HG03432 (cell line): ENCODE data around the gene ZNF555.

Experiments used
- ATAC-seq: cut with Tn5 transposase; IDR thresholded peaks from one replicate; pipeline ENCODE4 v1.9.1; 2021; ENCODE audit warnings: mild to moderate bottlenecking, moderate library complexity; ENCODE audit not compliant: unreplicated experiment

ZNF555 gene

GRCh38 chr19:2822846-2823245 lies 18.4 kb upstream of the ZNF555 start:
- ATAC-seq: no peak

GRCh38 chr19:2823646-2824045 lies 17.6 kb upstream of the ZNF555 start:
- no peak for ATAC-seq

- ATAC-seq: no peak
These were observed 17.1 kb upstream of the ZNF555 start for GRCh38 chr19:2824129-2824528.

- ATAC-seq: no peak
These were observed 14.3 kb upstream of the ZNF555 start for GRCh38 chr19:2827022-2827421.

GRCh38 chr19:2827840-2828489 lies 13.3 kb upstream of the ZNF555 start:
- no peak for ATAC-seq

GRCh38 chr19:2834294-2834871 lies 6.9 kb upstream of the ZNF555 start:
- ATAC-seq: no peak

- ATAC-seq: no peak
These were observed 3.8 kb upstream of the ZNF555 start for GRCh38 chr19:2837430-2837829.

- no peak for ATAC-seq
These were observed 740 bp downstream of the ZNF555 start for GRCh38 chr19:2841855-2842574.

- no peak for ATAC-seq
These were observed 3.8 kb downstream of the ZNF555 start for GRCh38 chr19:2845107-2845506.

GRCh38 chr19:2846180-2846894 lies 5.1 kb downstream of the ZNF555 start:
- ATAC-seq: no peak

- ATAC-seq: no peak
These were observed 6.2 kb downstream of the ZNF555 start for GRCh38 chr19:2847507-2847906.

- ATAC-seq: no peak
These were observed 7.3 kb downstream of the ZNF555 start for GRCh38 chr19:2848616-2849015.

GRCh38 chr19:2850256-2850925 lies 9.1 kb downstream of the ZNF555 start:
- ATAC-seq: no peak

GRCh38 chr19:2852598-2852997 lies 11.3 kb downstream of the ZNF555 start:
- ATAC-seq: no peak

GRCh38 chr19:2853015-2853606 lies 11.8 kb downstream of the ZNF555 start:
- no peak for ATAC-seq

- ATAC-seq: no peak
These were observed 13.6 kb downstream of the ZNF555 start for GRCh38 chr19:2854849-2855248.

- ATAC-seq: no peak
These were observed 15.3 kb downstream of the ZNF555 start for GRCh38 chr19:2856457-2857050.

- no peak for ATAC-seq
These were observed 17.6 kb downstream of the ZNF555 start for GRCh38 chr19:2858864-2859263.

- ATAC-seq: no peak
These were observed 22.5 kb downstream of the ZNF555 start for GRCh38 chr19:2863816-2864215.

GRCh38 chr19:2865334-2866100 lies 24.2 kb downstream of the ZNF555 start:
- no peak for ATAC-seq
